ENCODE results near the gene S100Z. TPM values are rescaled to one million over a fixed set of nuclear protein-coding genes. Genes with fewer than 3 reads are reported as not detected.

S100Z gene
- total and polyA plus RNA-seq, 7 donors: 0.25 to 0.69 (median 0.60) TPM; not detected in 4

DNA sequence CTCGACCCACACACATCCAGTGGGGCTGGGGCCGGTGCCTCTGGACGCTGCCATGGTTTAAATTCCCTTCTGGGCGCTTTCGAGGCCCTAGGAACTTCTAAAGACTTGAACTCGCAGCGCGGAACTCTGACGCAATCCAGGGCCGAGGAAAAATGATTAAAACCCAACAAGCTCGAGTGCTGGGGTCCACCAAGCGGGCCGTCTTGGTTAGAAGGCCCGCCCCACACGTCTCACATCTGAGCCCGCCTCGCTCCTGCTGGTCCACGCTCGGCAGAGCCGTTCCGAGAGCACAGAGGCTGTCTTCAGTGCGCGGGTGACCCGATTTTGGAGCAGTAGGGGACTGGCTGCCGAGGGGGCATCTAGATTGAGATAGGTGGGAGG is 104.6 kb downstream of the S100Z start:
- H3K9me3 ChIP-seq: no peaks in the 10 kb centered on the region
- no peak overlapping the region for H3K27ac ChIP-seq
- peaks cover 0 to 15% (median 6%) of the 10 kb centered on the region in 4 donors for H3K4me1 ChIP-seq
- intact Hi-C loops (cut with DNase I): no loop called here
- DNase-seq: no peak
- H3K36me3 ChIP-seq: no peaks in the 10 kb centered on the region
- H3K27me3 ChIP-seq: peaks cover 12 to 31% (median 17%) of the 10 kb centered on the region in 3 donors
- H3K4me3 ChIP-seq: peak overlapping the region in 3 of 4 donors; percentile 20 to 37 (median 37)
- WGBS, 2 donors: 13 to 29% methylated on average over 25 of the region's 25 CpGs
- TF ChIP-seq, protein P1, sequence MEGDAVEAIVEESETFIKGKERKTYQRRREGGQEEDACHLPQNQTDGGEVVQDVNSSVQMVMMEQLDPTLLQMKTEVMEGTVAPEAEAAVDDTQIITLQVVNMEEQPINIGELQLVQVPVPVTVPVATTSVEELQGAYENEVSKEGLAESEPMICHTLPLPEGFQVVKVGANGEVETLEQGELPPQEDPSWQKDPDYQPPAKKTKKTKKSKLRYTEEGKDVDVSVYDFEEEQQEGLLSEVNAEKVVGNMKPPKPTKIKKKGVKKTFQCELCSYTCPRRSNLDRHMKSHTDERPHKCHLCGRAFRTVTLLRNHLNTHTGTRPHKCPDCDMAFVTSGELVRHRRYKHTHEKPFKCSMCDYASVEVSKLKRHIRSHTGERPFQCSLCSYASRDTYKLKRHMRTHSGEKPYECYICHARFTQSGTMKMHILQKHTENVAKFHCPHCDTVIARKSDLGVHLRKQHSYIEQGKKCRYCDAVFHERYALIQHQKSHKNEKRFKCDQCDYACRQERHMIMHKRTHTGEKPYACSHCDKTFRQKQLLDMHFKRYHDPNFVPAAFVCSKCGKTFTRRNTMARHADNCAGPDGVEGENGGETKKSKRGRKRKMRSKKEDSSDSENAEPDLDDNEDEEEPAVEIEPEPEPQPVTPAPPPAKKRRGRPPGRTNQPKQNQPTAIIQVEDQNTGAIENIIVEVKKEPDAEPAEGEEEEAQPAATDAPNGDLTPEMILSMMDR (IDR thresholded peaks at IDR 0.05): no peak

DNA sequence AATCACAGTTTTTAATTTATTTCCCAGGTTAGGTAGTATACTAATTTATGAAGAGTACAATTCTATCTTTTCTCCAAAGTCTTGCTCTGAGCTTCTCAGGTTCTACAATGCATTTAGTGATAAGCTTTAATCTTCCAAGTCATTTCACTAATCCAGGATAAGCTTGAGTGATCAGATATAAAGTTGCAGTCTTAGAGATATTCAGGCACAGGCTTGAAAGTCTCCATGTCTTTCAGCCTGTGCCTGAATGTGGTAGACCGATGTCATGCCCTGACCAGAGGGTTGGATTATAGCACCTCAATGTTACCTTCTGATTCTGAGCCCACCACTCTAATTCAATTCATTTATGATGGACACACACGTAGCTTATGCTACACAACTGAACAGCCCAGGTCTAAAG is 106.2 kb downstream of the S100Z start:
- TF ChIP-seq POLR2AphosphoS5 (IDR thresholded peaks at IDR 0.05): no peak
- TF ChIP-seq EP300 (IDR thresholded peaks at IDR 0.05): no peak
- no peak for TF ChIP-seq POLR2A (IDR thresholded peaks at IDR 0.05)
- TF ChIP-seq, protein P1 (IDR thresholded peaks at IDR 0.05): no peak
- whole genome bisulfite sequencing, 2 donors: 77 to 87% methylated on average over 2 of the region's 2 CpGs
- Histone ChIP-seq H3K36me3 (no peaks in the 10 kb centered on the region), H3K27ac (no peak overlapping the region), H3K9me3 (no peaks in the 10 kb centered on the region), H3K27me3 (peaks cover 12 to 31% (median 17%) of the 10 kb centered on the region in 3 donors), H3K4me1 (peaks cover 0 to 15% (median 6%) of the 10 kb centered on the region in 4 donors), H3K4me3 (no peak overlapping the region)
- no peak for DNase-seq
- intact Hi-C loops (cut with DNase I): no loop called here

DNA sequence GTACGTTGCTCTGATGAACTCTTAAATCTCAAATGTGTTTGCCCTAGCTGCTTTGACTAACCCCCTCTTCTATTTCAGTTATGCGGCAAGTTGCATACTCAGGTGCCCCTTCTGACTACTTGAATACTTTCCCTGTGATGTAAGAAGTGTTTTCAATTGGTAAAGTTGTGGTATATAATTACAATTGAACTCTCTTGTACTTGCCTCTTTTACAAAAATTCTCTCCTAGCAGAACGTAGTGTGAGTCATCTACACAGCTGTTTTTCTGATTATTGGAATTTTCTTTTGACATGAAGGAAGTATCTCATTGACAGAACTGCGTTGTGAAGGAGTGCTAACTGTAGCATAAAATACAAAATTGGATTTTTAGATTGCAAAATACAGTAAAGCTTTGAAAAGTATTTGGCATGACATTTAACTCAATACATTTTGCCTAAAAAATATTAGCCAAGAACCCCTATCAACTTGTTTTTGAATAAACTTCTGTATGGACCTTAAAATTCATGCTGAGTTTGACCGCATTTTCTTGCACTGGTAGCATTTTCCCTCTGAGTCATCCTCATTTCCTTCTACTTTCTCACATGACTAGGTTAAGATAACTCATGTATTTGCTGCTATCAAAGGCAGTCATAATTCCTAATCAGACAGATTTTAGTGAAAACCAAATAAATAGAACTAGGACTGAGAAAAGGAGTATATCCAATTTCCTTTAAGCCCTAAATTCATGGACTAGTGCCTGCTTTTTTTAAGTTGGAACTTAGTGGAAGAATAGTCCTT is 109.4 kb downstream of the S100Z start:
- Histone ChIP-seq H3K27me3 (peaks cover 4 to 13% (median 8%) of the 10 kb centered on the region in 3 donors), H3K4me3 (no peak overlapping the region), H3K27ac (peak overlapping the region in 2 of 4 donors; percentile 5 to 18), H3K36me3 (no peaks in the 10 kb centered on the region), H3K4me1 (peaks cover 0 to 5% (median under 1%) of the 10 kb centered on the region in 4 donors), H3K9me3 (no peaks in the 10 kb centered on the region)
- 72 to 77% methylated on average over 5 of the region's 5 CpGs for WGBS, 2 donors
- intact Hi-C loops (cut with DNase I): no loop called here
- no peak for TF ChIP-seq EP300 (IDR thresholded peaks at IDR 0.05)
- TF ChIP-seq, protein P1 (IDR thresholded peaks at IDR 0.05): no peak
- TF ChIP-seq POLR2A (IDR thresholded peaks at IDR 0.05): no peak
- TF ChIP-seq POLR2AphosphoS5 (IDR thresholded peaks at IDR 0.05): no peak
- no peak for DNase-seq

DNA sequence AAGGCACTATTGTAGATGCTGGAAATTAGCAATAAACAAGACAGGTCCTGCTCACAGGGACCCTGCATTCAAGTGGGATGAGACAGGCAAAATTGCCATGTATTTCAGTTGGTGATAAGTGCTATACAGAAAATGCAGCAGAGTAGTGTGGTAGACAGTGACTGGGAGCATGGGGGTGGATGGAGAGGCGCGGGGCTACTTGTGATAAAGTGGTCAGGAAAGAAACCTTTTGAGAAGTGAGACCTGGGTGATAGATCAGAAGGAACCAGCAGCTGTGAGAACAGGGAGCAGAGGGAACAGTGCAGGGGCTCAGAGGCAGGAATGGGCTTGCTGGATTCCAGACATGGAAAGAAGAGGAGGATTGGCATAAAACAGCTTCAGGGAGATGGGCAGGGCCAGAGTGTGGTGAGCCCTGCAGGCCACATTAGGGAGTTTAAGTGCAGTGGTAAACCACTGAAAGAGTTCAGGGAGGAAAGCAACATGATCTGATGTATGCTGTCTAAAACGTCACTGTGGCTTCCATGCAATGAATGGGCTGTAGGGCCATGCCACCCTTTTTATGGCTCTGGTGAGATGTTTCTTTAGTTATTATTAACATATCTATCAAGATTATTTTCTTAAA is 110.3 kb downstream of the S100Z start:
- WGBS, 2 donors: 74 to 78% methylated on average over 3 of the region's 3 CpGs

More for the DNA sequence above, 110.3 kb downstream of the S100Z start:
- TF ChIP-seq, protein P1 (IDR thresholded peaks at IDR 0.05): no peak
- TF ChIP-seq EP300 (IDR thresholded peaks at IDR 0.05) (no peak), POLR2AphosphoS5 (IDR thresholded peaks at IDR 0.05) (no peak), POLR2A (IDR thresholded peaks at IDR 0.05) (no peak)
- Histone ChIP-seq H3K4me1 (no peaks in the 10 kb centered on the region), H3K27ac (peak overlapping the region in 1 of 4 donors; percentile 5), H3K36me3 (no peaks in the 10 kb centered on the region), H3K9me3 (no peaks in the 10 kb centered on the region), H3K27me3 (peaks cover 0 to 4% (median 0%) of the 10 kb centered on the region in 3 donors), H3K4me3 (no peak overlapping the region)
- intact Hi-C loops (cut with DNase I): no loop called here
- no peak for DNase-seq
